Measurements from ENCODE around the gene FFAR2. TPM values are rescaled to one million over a fixed set of nuclear protein-coding genes. Genes with fewer than 3 reads are reported as not detected.
"Not testable (repeated sequence)": the region's sequence is repeated elsewhere in the genome, so short reads cannot be mapped to it uniquely, and the experiment has no call there.

The FFAR2 gene
- total RNA-seq, 2 donors from 2014 or later, result not detected

- Histone ChIP-seq H3K9me3 (ENCODE audit: control insufficient read depth, low read length) (no peaks in the 10 kb centered on the region), H3K27ac (ENCODE audit: low read depth, low read length) (no peak overlapping the region), H3K27me3 (ENCODE audit: control insufficient read depth, insufficient read depth, low read length, poor library complexity, severe bottlenecking) (no peaks in the 10 kb centered on the region), H3K4me3 (ENCODE audit: low read length) (no peak overlapping the region), H3K9ac (ENCODE audit: extremely low read depth, low read length, poor library complexity, severe bottlenecking) (no peak overlapping the region), H3K4me1 (ENCODE audit: control insufficient read depth, insufficient read depth, low read length) (peaks cover 4% of the 10 kb centered on the region), H3K36me3 (ENCODE audit: control insufficient read depth, insufficient read depth, low read length) (no peaks in the 10 kb centered on the region)
- H3K4me3 Mint-ChIP-seq, result no peak overlapping the region
- no peaks in the 10 kb centered on the region for H3K36me3 Mint-ChIP-seq (ENCODE audit: low read depth)
- 88 to 94% methylated on average over 9 to 10 of the region's 10 CpGs for WGBS, 2 experiments (ENCODE audit: insufficient coverage in 1 of 2, insufficient read length in 1 of 2)
- DNase-seq, result no peak
- no peaks in the 10 kb centered on the region for H3K9me3 Mint-ChIP-seq
- H3K4me1 Mint-ChIP-seq, result no peaks in the 10 kb centered on the region
- no peak overlapping the region for H3K27ac Mint-ChIP-seq
- TF ChIP-seq CTCF (conservative IDR thresholded peaks at IDR 0.05), result no peak
- H3K27me3 Mint-ChIP-seq (ENCODE audit: insufficient read depth), result no peaks in the 10 kb centered on the region
These were observed 47.9 kb upstream of the FFAR2 start for GRCh38 chr19:35399948-35400772.

- DNase-seq, result no peak
- Histone ChIP-seq H3K9ac (ENCODE audit: extremely low read depth, low read length, poor library complexity, severe bottlenecking) (no peak overlapping the region), H3K4me1 (ENCODE audit: control insufficient read depth, insufficient read depth, low read length) (peaks cover 6% of the 10 kb centered on the region), H3K27ac (ENCODE audit: low read depth, low read length) (no peak overlapping the region), H3K4me3 (ENCODE audit: low read length) (no peak overlapping the region), H3K27me3 (ENCODE audit: control insufficient read depth, insufficient read depth, low read length, poor library complexity, severe bottlenecking) (no peaks in the 10 kb centered on the region), H3K9me3 (ENCODE audit: control insufficient read depth, low read length) (no peaks in the 10 kb centered on the region), H3K36me3 (ENCODE audit: control insufficient read depth, insufficient read depth, low read length) (no peaks in the 10 kb centered on the region)
- H3K4me3 Mint-ChIP-seq, result no peak overlapping the region
- no peaks in the 10 kb centered on the region for H3K4me1 Mint-ChIP-seq
- no peak for TF ChIP-seq CTCF (conservative IDR thresholded peaks at IDR 0.05)
- 95 to 100% methylated on average over 7 of the region's 7 CpGs for WGBS, 2 experiments (ENCODE audit: insufficient coverage in 1 of 2, insufficient read length in 1 of 2)
- H3K27ac Mint-ChIP-seq, result no peak overlapping the region
- no peaks in the 10 kb centered on the region for H3K27me3 Mint-ChIP-seq (ENCODE audit: insufficient read depth)
- no peaks in the 10 kb centered on the region for H3K36me3 Mint-ChIP-seq (ENCODE audit: low read depth)
- H3K9me3 Mint-ChIP-seq, result no peaks in the 10 kb centered on the region
These were observed 47.3 kb upstream of the FFAR2 start for GRCh38 chr19:35400773-35401100.

DNA sequence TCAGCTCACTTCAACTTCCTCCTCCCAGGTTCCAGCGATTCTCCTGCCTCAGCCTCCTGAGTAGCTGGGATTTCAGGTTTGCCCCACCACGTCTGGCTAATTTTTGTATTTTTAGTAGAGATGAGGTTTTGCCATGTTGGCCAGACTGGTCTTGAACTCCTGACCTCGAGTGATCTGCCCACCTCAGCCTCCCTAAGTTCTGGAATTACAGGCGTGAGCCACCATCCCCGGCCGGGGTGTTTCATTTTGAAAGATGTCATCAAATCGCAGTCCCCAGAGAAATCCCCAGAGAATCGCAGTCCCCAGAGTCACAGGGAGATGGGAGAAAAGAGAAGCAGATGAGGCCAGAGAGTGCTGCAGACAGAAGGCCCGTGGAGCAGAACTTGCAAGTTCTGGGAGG lies 46.6 kb upstream of the FFAR2 start:
- H3K27ac ChIP-seq (ENCODE audit: low read depth, low read length); H3K36me3 Mint-ChIP-seq (ENCODE audit: low read depth); H3K9me3 ChIP-seq (ENCODE audit: control insufficient read depth, low read length); H3K9me3 Mint-ChIP-seq; H3K27me3 Mint-ChIP-seq (ENCODE audit: insufficient read depth); H3K27me3 ChIP-seq (ENCODE audit: control insufficient read depth, insufficient read depth, low read length, poor library complexity, severe bottlenecking); H3K4me3 Mint-ChIP-seq; H3K4me3 ChIP-seq (ENCODE audit: low read length); H3K36me3 ChIP-seq (ENCODE audit: control insufficient read depth, insufficient read depth, low read length); DNase-seq; H3K4me1 Mint-ChIP-seq; H3K9ac ChIP-seq (ENCODE audit: extremely low read depth, low read length, poor library complexity, severe bottlenecking); H3K27ac Mint-ChIP-seq; H3K4me1 ChIP-seq (ENCODE audit: control insufficient read depth, insufficient read depth, low read length): not testable (repeated sequence)
- 89 to 96% methylated on average over 7 to 9 of the region's 9 CpGs for WGBS, 2 experiments (ENCODE audit: insufficient coverage in 1 of 2, insufficient read length in 1 of 2)
